ENCODE measurements around the gene RAP1A.
A peak's percentile ranks its signal among the peaks of the same experiment; 100 is the strongest.
"Not testable (repeated sequence)": the region's sequence is repeated elsewhere in the genome, so short reads cannot be mapped to it uniquely, and the experiment has no call there.

RAP1A gene

GRCh38 chr1:111631502-111631901, 11.9 kb downstream of the RAP1A start:
- DNase-seq = no peak

- DNase-seq = not testable (repeated sequence)
Observed at GRCh38 chr1:111632771-111633170, 13.2 kb downstream of the RAP1A start.

- no peak for DNase-seq
Observed at GRCh38 chr1:111633736-111634247, 14.2 kb downstream of the RAP1A start.

GRCh38 chr1:111635324-111636009, 15.9 kb downstream of the RAP1A start:
- DNase-seq = no peak

- no peak for DNase-seq
Observed at GRCh38 chr1:111638320-111638719, 18.7 kb downstream of the RAP1A start.

- no peak for DNase-seq
Observed at GRCh38 chr1:111639602-111640198, 20.1 kb downstream of the RAP1A start.

- no peak for DNase-seq
Observed at GRCh38 chr1:111643097-111643496, 23.5 kb downstream of the RAP1A start.

- no peak for DNase-seq
Observed at GRCh38 chr1:111643696-111644095, 24.1 kb downstream of the RAP1A start.

- no peak for DNase-seq
Observed at GRCh38 chr1:111644506-111644905, 24.9 kb downstream of the RAP1A start.

GRCh38 chr1:111647736-111648135, 28.1 kb downstream of the RAP1A start:
- no peak for DNase-seq

GRCh38 chr1:111648806-111649205, 29.2 kb downstream of the RAP1A start:
- no peak for DNase-seq

GRCh38 chr1:111649227-111649626, 29.6 kb downstream of the RAP1A start:
- no peak for DNase-seq

GRCh38 chr1:111649648-111650047, 30.1 kb downstream of the RAP1A start:
- no peak for DNase-seq

- no peak for DNase-seq
Observed at GRCh38 chr1:111653709-111654108, 34.1 kb downstream of the RAP1A start.

- no peak for DNase-seq
Observed at GRCh38 chr1:111654839-111655238, 35.2 kb downstream of the RAP1A start.

GRCh38 chr1:111656086-111657017, 36.8 kb downstream of the RAP1A start:
- peak; percentile 75 for DNase-seq

GRCh38 chr1:111658622-111659021, 39.0 kb downstream of the RAP1A start:
- DNase-seq = no peak

GRCh38 chr1:111660204-111661150, 40.9 kb downstream of the RAP1A start:
- no peak for DNase-seq

- no peak for DNase-seq
Observed at GRCh38 chr1:111664652-111665051, 45.1 kb downstream of the RAP1A start.

- no peak for DNase-seq
Observed at GRCh38 chr1:111665497-111665896, 45.9 kb downstream of the RAP1A start.

- DNase-seq = no peak
Observed at GRCh38 chr1:111666828-111667227, 47.2 kb downstream of the RAP1A start.

GRCh38 chr1:111669268-111669667, 49.7 kb downstream of the RAP1A start:
- DNase-seq = no peak
